Activated T-cell treated with anti-CD3 and anti-CD28 coated beads, Interleukin-2, amount 50 U/mL, for 4 hours (primary cell): ENCODE results near the gene ATP6V0A1. TPM values are rescaled to one million over a fixed set of nuclear protein-coding genes. Genes with fewer than 3 reads are reported as not detected.
"Not testable (repeated sequence)": the region's sequence is repeated elsewhere in the genome, so short reads cannot be mapped to it uniquely, and the experiment has no call there.

Source experiments
- ATAC-seq, 2 donors: fragments of 200-7000 bp; cut with Tn5 transposase; one replicate each; pipeline ENCODE4 v1.10.0; 2021
- DNase-seq: peaks from one replicate; pipeline ENCODE4 v3.0.0-alpha.2; 2020
- H3K27me3 Mint-ChIP-seq: one replicate; pipeline ENCODE4 v1.8.0; 2021; ENCODE audit warnings: low read depth, mixed read lengths
- H3K36me3 Mint-ChIP-seq: one replicate; pipeline ENCODE4 v1.8.0; 2022; ENCODE audit warnings: mixed read lengths; ENCODE audit not compliant: insufficient read depth
- H3K4me1 Mint-ChIP-seq: one replicate; pipeline ENCODE4 v1.8.0; 2021; ENCODE audit warnings: low read depth, mixed read lengths
- H3K4me3 Mint-ChIP-seq: one replicate; pipeline ENCODE4 v1.8.0; 2021; ENCODE audit warnings: mild to moderate bottlenecking, moderate library complexity, mixed read lengths
- H3K9me3 Mint-ChIP-seq: one replicate; pipeline ENCODE4 v1.8.0; 2021; ENCODE audit warnings: mixed read lengths
- total RNA-seq, 3 donors: library from RNA; stranded (reverse); gene quantifications; one replicate each; pipeline ENCODE4 v1.2.1, GENCODE V29; 2021

Gene ATP6V0A1
- total RNA-seq, 3 donors from 2014 or later: 12.8 to 18.0 (median 14.4) TPM

GRCh38 chr17:42423766-42424165 is 34.9 kb upstream of the ATP6V0A1 start:
- DNase-seq (no peak), ATAC-seq (no peak)
- peaks cover 11% of the 10 kb centered on the region for H3K4me1 Mint-ChIP-seq
- no peaks in the 10 kb centered on the region for H3K36me3 Mint-ChIP-seq
- H3K4me3 Mint-ChIP-seq: no peak overlapping the region
- H3K9me3 Mint-ChIP-seq: no peaks in the 10 kb centered on the region
- peaks cover 35% of the 10 kb centered on the region for H3K27me3 Mint-ChIP-seq

GRCh38 chr17:42424991-42425610 is 33.6 kb upstream of the ATP6V0A1 start:
- Mint-ChIP-seq H3K36me3 (no peaks in the 10 kb centered on the region), H3K4me3 (no peak overlapping the region), H3K27me3 (peaks cover 35% of the 10 kb centered on the region), H3K4me1 (peaks cover 11% of the 10 kb centered on the region), H3K9me3 (no peaks in the 10 kb centered on the region)
- DNase-seq: no peak
- no peak for ATAC-seq

- peak; percentile 71 for ATAC-seq
- no peak for DNase-seq
- Mint-ChIP-seq H3K36me3 (no peaks in the 10 kb centered on the region), H3K4me1 (peaks cover 2% of the 10 kb centered on the region), H3K9me3 (no peaks in the 10 kb centered on the region), H3K4me3 (no peak overlapping the region), H3K27me3 (peaks cover 18% of the 10 kb centered on the region)
Observed at GRCh38 chr17:42428141-42428944, 30.3 kb upstream of the ATP6V0A1 start.

GRCh38 chr17:42429726-42430447 is 28.8 kb upstream of the ATP6V0A1 start:
- no peak overlapping the region for H3K4me3 Mint-ChIP-seq
- no peaks in the 10 kb centered on the region for H3K9me3 Mint-ChIP-seq
- ATAC-seq (no peak), DNase-seq (no peak)
- peaks cover 8% of the 10 kb centered on the region for H3K27me3 Mint-ChIP-seq
- H3K4me1 Mint-ChIP-seq: no peaks in the 10 kb centered on the region
- H3K36me3 Mint-ChIP-seq: no peaks in the 10 kb centered on the region

GRCh38 chr17:42431758-42432161 is 26.9 kb upstream of the ATP6V0A1 start:
- peaks cover 6% of the 10 kb centered on the region for H3K27me3 Mint-ChIP-seq
- H3K4me1 Mint-ChIP-seq: no peaks in the 10 kb centered on the region
- H3K4me3 Mint-ChIP-seq: no peak overlapping the region
- ATAC-seq (no peak), DNase-seq (no peak)
- H3K36me3 Mint-ChIP-seq: no peaks in the 10 kb centered on the region
- no peaks in the 10 kb centered on the region for H3K9me3 Mint-ChIP-seq

- ATAC-seq: no peak
- Mint-ChIP-seq H3K36me3 (no peaks in the 10 kb centered on the region), H3K4me3 (no peak overlapping the region), H3K4me1 (peaks cover 1% of the 10 kb centered on the region), H3K27me3 (no peaks in the 10 kb centered on the region), H3K9me3 (no peaks in the 10 kb centered on the region)
- DNase-seq: no peak
Observed at GRCh38 chr17:42436391-42436790, 22.3 kb upstream of the ATP6V0A1 start.

GRCh38 chr17:42438600-42439567 is 19.8 kb upstream of the ATP6V0A1 start:
- DNase-seq (peak; percentile 30), ATAC-seq (peak in 1 of 2 donors; percentile 62)
- Mint-ChIP-seq H3K4me1 (peaks cover 11% of the 10 kb centered on the region), H3K36me3 (no peaks in the 10 kb centered on the region), H3K9me3 (no peaks in the 10 kb centered on the region), H3K4me3 (no peak overlapping the region), H3K27me3 (no peaks in the 10 kb centered on the region)

- ATAC-seq (peak in 1 of 2 donors; percentile 67), DNase-seq (no peak)
- Mint-ChIP-seq H3K9me3 (no peaks in the 10 kb centered on the region), H3K27me3 (peaks cover 5% of the 10 kb centered on the region), H3K4me3 (no peak overlapping the region), H3K4me1 (peaks cover 13% of the 10 kb centered on the region), H3K36me3 (no peaks in the 10 kb centered on the region)
Observed at GRCh38 chr17:42441371-42442195, 17.1 kb upstream of the ATP6V0A1 start.

GRCh38 chr17:42442196-42442565 is 16.5 kb upstream of the ATP6V0A1 start:
- no peak overlapping the region for H3K4me3 Mint-ChIP-seq

GRCh38 chr17:42449176-42449575 is 9.5 kb upstream of the ATP6V0A1 start:
- H3K36me3 Mint-ChIP-seq, ATAC-seq: not testable (repeated sequence)

More at GRCh38 chr17:42442196-42442565, 16.5 kb upstream of the ATP6V0A1 start:
- H3K36me3 Mint-ChIP-seq: no peaks in the 10 kb centered on the region
- no peaks in the 10 kb centered on the region for H3K9me3 Mint-ChIP-seq
- ATAC-seq (no peak), DNase-seq (no peak)
- H3K27me3 Mint-ChIP-seq: peaks cover 6% of the 10 kb centered on the region
- H3K4me1 Mint-ChIP-seq: peaks cover 15% of the 10 kb centered on the region

GRCh38 chr17:42449838-42450237 is 8.8 kb upstream of the ATP6V0A1 start:
- not testable (repeated sequence) for H3K36me3 Mint-ChIP-seq, H3K4me3 Mint-ChIP-seq, ATAC-seq, H3K27me3 Mint-ChIP-seq, H3K9me3 Mint-ChIP-seq, H3K4me1 Mint-ChIP-seq, DNase-seq

More at GRCh38 chr17:42449176-42449575, 9.5 kb upstream of the ATP6V0A1 start:
- DNase-seq, H3K9me3 Mint-ChIP-seq, H3K27me3 Mint-ChIP-seq, H3K4me1 Mint-ChIP-seq, H3K4me3 Mint-ChIP-seq: not testable (repeated sequence)

- peaks cover 13% of the 10 kb centered on the region for H3K4me1 Mint-ChIP-seq
- not testable (repeated sequence) for H3K4me3 Mint-ChIP-seq, DNase-seq, H3K27me3 Mint-ChIP-seq, H3K9me3 Mint-ChIP-seq, H3K36me3 Mint-ChIP-seq, ATAC-seq
Observed at GRCh38 chr17:42451270-42451669, 7.4 kb upstream of the ATP6V0A1 start.

- Mint-ChIP-seq H3K4me3 (no peak overlapping the region), H3K27me3 (peaks cover 3% of the 10 kb centered on the region), H3K4me1 (peaks cover 25% of the 10 kb centered on the region), H3K9me3 (no peaks in the 10 kb centered on the region), H3K36me3 (no peaks in the 10 kb centered on the region)
- DNase-seq: no peak
- ATAC-seq: no peak
Observed at GRCh38 chr17:42453439-42453838, 5.2 kb upstream of the ATP6V0A1 start.
